Thyroid gland (tissue), 4 donors: ENCODE measurements around the gene MLXIPL. TPM values are rescaled to one million over a fixed set of nuclear protein-coding genes. Genes with fewer than 3 reads are reported as not detected.

Experiments
- DNase-seq, 2 donors: peaks; one replicate each; pipeline ENCODE4 v3.0.0-alpha.2; 2019
- H3K27ac ChIP-seq, 3 donors: fragments of 200-600 bp; sonication (generic); 1 replicate in 2 of 3; 2 replicates in 1 of 3; pipeline ENCODE4 v1.5.1; 2016 to 2019; ENCODE audit warnings: mild to moderate bottlenecking in 1 of 3, moderate library complexity in 1 of 3
- H3K27me3 ChIP-seq: fragments of 200-600 bp; sonication (generic); one replicate; pipeline ENCODE4 v1.5.1; 2019
- H3K36me3 ChIP-seq, 2 donors: fragments of 200-600 bp; sonication (generic); one replicate each; pipeline ENCODE4 v1.5.1; 2016 to 2019
- H3K4me1 ChIP-seq, 2 donors: fragments of 200-600 bp; sonication (generic); one replicate each; pipeline ENCODE4 v1.5.1; 2017 to 2019
- H3K4me3 ChIP-seq, 3 donors: fragments of 200-600 bp; sonication (generic); replicated peaks in 1 of 3; 1 replicate in 2 of 3; 2 replicates in 1 of 3; pipeline ENCODE4 v1.5.1; 2016; ENCODE audit warnings: mild to moderate bottlenecking in 1 of 3
- H3K9me3 ChIP-seq: fragments of 200-600 bp; sonication (generic); one replicate; pipeline ENCODE4 v1.5.1; 2017
- CTCF ChIP-seq, 6 experiments: fragments of 200-600 bp in 3 of 6; fragments of 450-650 bp in 3 of 6; sonication (generic) in 3 of 6; IDR thresholded peaks; one replicate each; pipeline ENCODE4 v1.5.1; 2016 to 2019; ENCODE audit warnings: antibody characterized with exemption in 6 of 6, mild to moderate bottlenecking in 2 of 6, inconsistent platforms in 1 of 6, moderate library complexity in 1 of 6
- POLR2A ChIP-seq, 2 donors: fragments of 450-650 bp; IDR thresholded peaks; one replicate each; pipeline ENCODE4 v1.6.1; 2017; ENCODE audit warnings: antibody characterized with exemption in 2 of 2, mild to moderate bottlenecking in 2 of 2, moderate library complexity in 1 of 2
- WGBS, 2 donors: methylation state at CpG; one replicate each; pipeline ENCODE4 v1.1.5; 2017; 5-methylcytosine and 5-hydroxymethylcytosine counted together
- intact Hi-C: fragments of 100-400 bp; cut with DNase I; formaldehyde crosslinking; loops from one replicate; pipeline ENCODE4 v1.15.1; 2023
- total RNA-seq, 4 donors: library from RNA; depleted of rRNA; stranded (reverse); fragments of >200 nt; gene quantifications; one replicate each; pipeline ENCODE4 v1.2.3, GENCODE V29; 2016

The MLXIPL gene
- total RNA-seq, 4 donors from 2014 or later, result 3.7 to 39.5 (median 8.7) TPM

GRCh38 chr7:73549176-73549575, 75.1 kb downstream of the MLXIPL start:
- no peak for DNase-seq
- intact Hi-C loops, result no loop called here
- H3K4me3 ChIP-seq, result no peak overlapping the region
- TF ChIP-seq POLR2A (IDR thresholded peaks at IDR 0.05), result no peak
- TF ChIP-seq CTCF (IDR thresholded peaks at IDR 0.05), result no peak
- peaks cover 4 to 5% of the 10 kb centered on the region in 2 donors for H3K4me1 ChIP-seq
- 90% methylated on average over 4 of the region's 4 CpGs for WGBS, 2 donors
- peaks cover 10 to 12% of the 10 kb centered on the region in 2 donors for H3K36me3 ChIP-seq
- H3K27ac ChIP-seq, result no peak overlapping the region
- H3K9me3 ChIP-seq, result no peaks in the 10 kb centered on the region
- no peaks in the 10 kb centered on the region for H3K27me3 ChIP-seq

- no peak overlapping the region for H3K27ac ChIP-seq
- intact Hi-C loops, result no loop called here
- WGBS, 2 donors, result 95 to 97% methylated on average over 9 of the region's 9 CpGs
- no peaks in the 10 kb centered on the region for H3K4me1 ChIP-seq
- no peak overlapping the region for H3K4me3 ChIP-seq
- no peaks in the 10 kb centered on the region for H3K27me3 ChIP-seq
- DNase-seq, result no peak
- H3K9me3 ChIP-seq, result no peaks in the 10 kb centered on the region
- TF ChIP-seq POLR2A (IDR thresholded peaks at IDR 0.05) (no peak), CTCF (IDR thresholded peaks at IDR 0.05) (no peak)
- H3K36me3 ChIP-seq, result peaks cover 14 to 15% of the 10 kb centered on the region in 2 donors
These were observed 76.5 kb downstream of the MLXIPL start for GRCh38 chr7:73547841-73548240.

GRCh38 chr7:73544678-73545077, 79.6 kb downstream of the MLXIPL start:
- TF ChIP-seq CTCF (IDR thresholded peaks at IDR 0.05) (no peak), POLR2A (IDR thresholded peaks at IDR 0.05) (no peak)
- DNase-seq, result no peak
- no peak overlapping the region for H3K4me3 ChIP-seq
- no peaks in the 10 kb centered on the region for H3K27me3 ChIP-seq
- H3K4me1 ChIP-seq, result no peaks in the 10 kb centered on the region
- no peaks in the 10 kb centered on the region for H3K9me3 ChIP-seq
- 96 to 97% methylated on average over 2 of the region's 2 CpGs for WGBS, 2 donors
- peaks cover 22 to 32% of the 10 kb centered on the region in 2 donors for H3K36me3 ChIP-seq
- no peak overlapping the region for H3K27ac ChIP-seq
- intact Hi-C loops, result no loop called here

Other genes with a start within 250 kb of the MLXIPL start
- gene FZD9, start 190.7 kb downstream of the MLXIPL start, total RNA-seq, result 1 to 10 TPM; 1.2 to 4.6 (median 1.9) TPM
- gene BAZ1B, start 102.2 kb downstream of the MLXIPL start, total RNA-seq, result 10 to 100 TPM; 52.8 to 69.0 (median 55.1) TPM
- 10 to 100 TPM; 52.5 to 83.1 (median 74.4) TPM for gene BCL7B, start 66.8 kb downstream of the MLXIPL start, total RNA-seq
- 10 to 100 TPM; 50.4 to 89.9 (median 73.3) TPM for gene TBL2, start 45.9 kb downstream of the MLXIPL start, total RNA-seq
- gene VPS37D, start 43.3 kb upstream of the MLXIPL start, total RNA-seq, result 1 to 10 TPM; 3.9 to 5.6 (median 4.7) TPM
- gene DNAJC30, start 58.9 kb upstream of the MLXIPL start, total RNA-seq, result 10 to 100 TPM in 3 of 4 donors, 1 to 10 TPM in 1; 9.0 to 19.1 (median 14.8) TPM
- gene BUD23, start 59.1 kb upstream of the MLXIPL start, total RNA-seq, result 10 to 100 TPM; 58.3 to 78.0 (median 64.9) TPM
- 1 to 10 TPM; 4.4 to 9.5 (median 7.2) TPM for gene STX1A, start 95.1 kb upstream of the MLXIPL start, total RNA-seq
- 10 to 100 TPM; 39.5 to 75.8 (median 67.1) TPM for gene ABHD11, start 114.3 kb upstream of the MLXIPL start, total RNA-seq
- 100 to 1,000 TPM; 249 to 330 (median 288) TPM for gene CLDN3, start 145.7 kb upstream of the MLXIPL start, total RNA-seq
- gene CLDN4, start 206.5 kb upstream of the MLXIPL start, total RNA-seq, result 100 to 1,000 TPM; 178 to 301 (median 196) TPM
- 10 to 100 TPM in 2 of 4 donors, 1 to 10 TPM in 2; 3.8 to 16.3 (median 9.6) TPM for gene METTL27, start 218.0 kb upstream of the MLXIPL start, total RNA-seq
- not detected for gene TMEM270, start 236.6 kb upstream of the MLXIPL start, total RNA-seq